A549 treated with CpdA at 1 μM for 4 hours (cell line): ENCODE results near the gene RBMY1A1. TPM values are rescaled to one million over a fixed set of nuclear protein-coding genes. Genes with fewer than 3 reads are reported as not detected.

Source experiments
- total RNA-seq: library from RNA; stranded (reverse); fragments of 200-300 nt; extraction: Qiagen RNA extraction; gene quantifications from 5 replicates; pipeline ENCODE4 v1.2.3, GENCODE V29; 2022; ENCODE audit warnings: low read depth

Gene RBMY1A1
- total RNA-seq: not detected in 5 replicates

GRCh38 chrY:21534579-21534978, at the start of gene RBMY1A1:
Gene RBMY1A1, plus strand, starts transcription at chrY:21534879. Its CDS starts 2,013 bp downstream, at chrY:21536892.

GRCh38 chrY:21511038-21511437, 23.6 kb upstream of the RBMY1A1 start, which contains the start of gene RBMY1B:
Gene RBMY1B, plus strand, starts transcription at chrY:21511338. Its CDS starts 2,013 bp downstream, at chrY:21513351.

Other genes starting within 250 kb of the RBMY1A1 start
- gene RBMY1B, start 23.5 kb upstream of the RBMY1A1 start, total RNA-seq: not detected in 5 replicates